Stomach (tissue), 4 donors: ENCODE data around the gene ELAC2.

ENCODE experiments used
- CTCF ChIP-seq, 7 experiments: fragments of 450-650 bp in 4 of 7; fragments of 200-600 bp in 3 of 7; sonication (generic) in 3 of 7; IDR thresholded peaks; one replicate each; pipeline ENCODE4 v1.5.1; 2016 to 2019; ENCODE audit warnings: antibody characterized with exemption in 7 of 7, control low read depth in 2 of 7, mild to moderate bottlenecking in 1 of 7
- EP300 ChIP-seq: sonication (generic); formaldehyde crosslinking; IDR thresholded peaks from one replicate; pipeline ENCODE4 v1.6.1; 2017; ENCODE audit warnings: antibody characterized with exemption
- POLR2A ChIP-seq, 4 donors: fragments of 450-650 bp; IDR thresholded peaks; one replicate each; pipeline ENCODE4 v1.6.1; 2016; ENCODE audit warnings: antibody characterized with exemption in 4 of 4, control low read depth in 2 of 4, mild to moderate bottlenecking in 1 of 4, moderate library complexity in 1 of 4
- POLR2AphosphoS5 ChIP-seq, 3 donors: sonication (generic); formaldehyde crosslinking; IDR thresholded peaks; one replicate each; pipeline ENCODE4 v1.6.1; 2016; ENCODE audit warnings: antibody characterized with exemption in 3 of 3

- no peak for TF ChIP-seq CTCF (IDR thresholded peaks at IDR 0.05)
- no peak for TF ChIP-seq POLR2A (IDR thresholded peaks at IDR 0.05)
- no peak for TF ChIP-seq POLR2AphosphoS5 (IDR thresholded peaks at IDR 0.05)
- TF ChIP-seq EP300 = no peak
These were observed 43.8 kb downstream of the ELAC2 start for GRCh38 chr17:12974005-12974531.
